Measurements from ENCODE around the gene TMTC2. TPM values are rescaled to one million over a fixed set of nuclear protein-coding genes. Genes with fewer than 3 reads are reported as not detected.

The TMTC2 gene
- total and polyA plus RNA-seq, 3 donors from 2014 or later: 8.1 to 22.4 (median 19.4) TPM

DNA sequence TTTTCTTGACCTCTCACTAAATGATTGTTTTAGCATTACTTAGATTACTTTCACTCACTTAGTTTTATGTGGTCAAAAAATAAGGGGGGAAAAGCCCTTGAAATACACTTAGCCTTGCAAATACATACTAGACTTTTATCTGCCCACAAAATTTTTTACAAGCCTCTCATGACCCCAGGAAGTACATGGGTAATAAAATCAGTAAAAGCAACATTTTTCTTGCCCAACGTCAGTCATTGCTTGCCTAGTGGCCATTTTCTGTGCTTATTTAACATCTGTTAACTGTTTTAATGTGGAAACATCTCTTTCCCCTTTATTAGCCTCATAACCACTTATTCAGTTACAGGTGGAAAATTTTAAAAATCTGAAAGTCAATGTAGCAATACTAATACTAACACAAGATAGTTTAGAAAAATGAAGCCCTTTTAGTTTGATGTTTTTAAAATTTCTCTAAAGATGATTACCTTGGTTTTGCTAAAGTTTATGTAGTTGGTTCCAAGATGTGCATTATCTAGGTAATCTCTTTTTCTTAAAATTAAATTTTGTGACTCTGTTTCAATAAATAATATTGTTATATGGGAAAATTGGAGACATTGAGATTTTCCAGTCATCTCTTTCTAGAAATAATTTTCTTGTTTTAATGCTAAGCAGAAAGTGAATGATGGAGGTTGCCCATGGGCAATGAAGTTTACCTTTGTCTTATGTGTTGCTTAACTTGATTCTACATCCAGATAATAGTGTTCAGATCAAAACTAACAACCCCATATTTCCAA is 175.5 kb downstream of the TMTC2 start:
- 46 to 56% methylated on average over 1 of the region's 1 CpG for WGBS, 2 donors
- no peak for DNase-seq
- intact Hi-C loops (cut with DNase I; ENCODE audit: low total_unique reads): no loop called here
- TF ChIP-seq, protein P1, sequence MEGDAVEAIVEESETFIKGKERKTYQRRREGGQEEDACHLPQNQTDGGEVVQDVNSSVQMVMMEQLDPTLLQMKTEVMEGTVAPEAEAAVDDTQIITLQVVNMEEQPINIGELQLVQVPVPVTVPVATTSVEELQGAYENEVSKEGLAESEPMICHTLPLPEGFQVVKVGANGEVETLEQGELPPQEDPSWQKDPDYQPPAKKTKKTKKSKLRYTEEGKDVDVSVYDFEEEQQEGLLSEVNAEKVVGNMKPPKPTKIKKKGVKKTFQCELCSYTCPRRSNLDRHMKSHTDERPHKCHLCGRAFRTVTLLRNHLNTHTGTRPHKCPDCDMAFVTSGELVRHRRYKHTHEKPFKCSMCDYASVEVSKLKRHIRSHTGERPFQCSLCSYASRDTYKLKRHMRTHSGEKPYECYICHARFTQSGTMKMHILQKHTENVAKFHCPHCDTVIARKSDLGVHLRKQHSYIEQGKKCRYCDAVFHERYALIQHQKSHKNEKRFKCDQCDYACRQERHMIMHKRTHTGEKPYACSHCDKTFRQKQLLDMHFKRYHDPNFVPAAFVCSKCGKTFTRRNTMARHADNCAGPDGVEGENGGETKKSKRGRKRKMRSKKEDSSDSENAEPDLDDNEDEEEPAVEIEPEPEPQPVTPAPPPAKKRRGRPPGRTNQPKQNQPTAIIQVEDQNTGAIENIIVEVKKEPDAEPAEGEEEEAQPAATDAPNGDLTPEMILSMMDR (IDR thresholded peaks at IDR 0.05): no peak
- TF ChIP-seq POLR2A (IDR thresholded peaks at IDR 0.05): no peak
- H3K9me3 ChIP-seq: no peaks in the 10 kb centered on the region
- peaks cover 3% of the 10 kb centered on the region for H3K4me1 ChIP-seq
- H3K27ac ChIP-seq: no peak overlapping the region
- H3K36me3 ChIP-seq (ENCODE audit: low read depth, missing control alignments): no peaks in the 10 kb centered on the region
- H3K27me3 ChIP-seq: no peaks in the 10 kb centered on the region
- no peak overlapping the region for H3K4me3 ChIP-seq

DNA sequence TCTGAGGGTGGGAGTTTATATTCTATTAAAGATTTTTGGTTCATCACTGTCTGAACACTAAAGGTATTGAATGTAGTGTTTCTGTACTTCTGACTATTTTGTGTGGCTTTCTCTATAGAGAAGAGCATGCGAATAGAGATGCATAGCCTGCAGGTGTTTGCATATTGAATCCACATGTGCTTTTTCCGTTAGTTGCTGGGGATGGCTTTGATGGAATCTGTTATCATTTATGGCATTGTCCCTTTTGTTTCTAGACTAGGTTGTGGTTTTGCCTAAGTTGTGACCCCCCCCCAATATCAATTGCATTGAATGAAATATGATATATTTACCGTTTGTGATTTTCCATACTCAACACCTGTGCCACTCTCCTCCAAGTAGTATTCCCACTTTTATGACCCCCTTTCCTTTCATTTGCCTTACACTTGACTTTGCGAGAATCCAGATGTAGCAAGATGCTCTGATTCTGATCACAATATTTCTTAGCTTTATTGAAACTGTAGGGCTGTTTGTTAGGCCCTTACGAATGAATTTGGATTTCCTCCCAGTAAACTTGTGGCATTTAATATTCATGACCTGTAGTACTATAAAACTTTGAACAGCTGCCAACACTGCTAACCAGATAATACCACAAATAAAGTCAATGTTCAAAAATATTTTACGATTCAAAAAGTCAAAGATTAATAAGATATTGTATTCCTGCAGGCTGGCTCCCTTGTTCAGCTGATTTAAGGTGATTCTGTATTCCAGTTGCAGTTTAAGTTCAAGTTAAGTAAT is 176.4 kb downstream of the TMTC2 start:
- Histone ChIP-seq H3K4me3 (no peak overlapping the region), H3K36me3 (ENCODE audit: low read depth, missing control alignments) (no peaks in the 10 kb centered on the region), H3K4me1 (peaks cover 6% of the 10 kb centered on the region), H3K9me3 (no peaks in the 10 kb centered on the region), H3K27me3 (no peaks in the 10 kb centered on the region), H3K27ac (no peak overlapping the region)
- TF ChIP-seq, protein P1 (IDR thresholded peaks at IDR 0.05): no peak
- no peak for TF ChIP-seq POLR2A (IDR thresholded peaks at IDR 0.05)
- no peak for DNase-seq
- intact Hi-C loops (cut with DNase I; ENCODE audit: low total_unique reads): no loop called here
- 81 to 87% methylated on average over 6 of the region's 6 CpGs for WGBS, 2 donors

DNA sequence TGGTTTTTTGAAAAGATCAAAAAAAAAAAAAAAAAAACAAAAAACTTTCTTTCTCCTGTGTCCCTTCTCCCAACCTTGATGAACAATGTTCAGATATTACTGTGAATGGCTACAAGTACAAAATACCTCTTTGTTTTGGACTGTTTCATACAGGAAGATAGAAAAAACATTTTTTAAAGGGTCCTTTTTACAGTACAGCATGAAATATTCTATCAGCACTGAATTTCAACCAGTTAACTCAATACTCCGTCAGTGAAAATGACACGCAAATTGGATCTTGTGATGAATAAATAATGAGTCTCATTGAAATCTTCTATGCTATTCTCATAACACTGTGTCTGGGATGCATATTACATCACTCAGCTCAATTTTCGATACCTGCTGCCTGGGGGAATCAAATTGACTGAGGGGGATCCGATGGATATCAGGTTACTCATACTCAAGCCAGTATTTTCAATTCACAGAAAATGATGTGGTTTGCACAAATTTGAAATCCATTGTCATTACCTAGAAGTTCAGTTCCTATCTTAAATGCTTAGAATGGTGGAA is 179.6 kb downstream of the TMTC2 start:
- intact Hi-C loops (cut with DNase I; ENCODE audit: low total_unique reads): no loop called here
- no peaks in the 10 kb centered on the region for H3K27me3 ChIP-seq
- H3K27ac ChIP-seq: no peak overlapping the region
- peaks cover 7% of the 10 kb centered on the region for H3K4me1 ChIP-seq
- H3K4me3 ChIP-seq: no peak overlapping the region
- 75 to 83% methylated on average over 4 of the region's 4 CpGs for WGBS, 2 donors
- H3K36me3 ChIP-seq (ENCODE audit: low read depth, missing control alignments): no peaks in the 10 kb centered on the region
- no peaks in the 10 kb centered on the region for H3K9me3 ChIP-seq
- DNase-seq: no peak
- TF ChIP-seq POLR2A (IDR thresholded peaks at IDR 0.05): no peak

DNA sequence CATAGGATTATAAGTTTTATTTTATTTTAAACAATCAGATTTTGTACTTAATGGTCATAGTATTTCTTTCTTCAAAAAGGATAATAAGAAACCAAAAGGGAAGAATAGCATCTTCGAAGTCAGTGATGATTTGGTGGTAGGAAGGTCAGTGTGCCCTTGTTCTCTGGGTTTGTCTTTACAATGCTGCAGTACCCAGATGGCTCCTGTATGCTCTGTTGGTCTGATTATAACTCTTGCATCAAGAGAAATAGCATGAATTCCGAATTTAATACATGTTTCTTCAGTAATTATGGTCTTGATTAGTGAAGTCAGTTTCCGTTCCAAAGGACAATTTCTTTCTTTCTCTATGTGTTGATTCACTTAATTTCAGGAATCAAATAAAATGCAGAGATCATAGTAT is 180.2 kb downstream of the TMTC2 start:
- intact Hi-C loops (cut with DNase I; ENCODE audit: low total_unique reads): no loop called here
- TF ChIP-seq, protein P1 (IDR thresholded peaks at IDR 0.05): no peak
- TF ChIP-seq POLR2A (IDR thresholded peaks at IDR 0.05): no peak
- no peaks in the 10 kb centered on the region for H3K9me3 ChIP-seq
- no peaks in the 10 kb centered on the region for H3K27me3 ChIP-seq
- 80 to 88% methylated on average over 3 of the region's 3 CpGs for WGBS, 2 donors
- DNase-seq: no peak
- H3K4me3 ChIP-seq: no peak overlapping the region
- no peak overlapping the region for H3K27ac ChIP-seq
- H3K4me1 ChIP-seq: peaks cover 7% of the 10 kb centered on the region
- H3K36me3 ChIP-seq (ENCODE audit: low read depth, missing control alignments): no peaks in the 10 kb centered on the region

DNA sequence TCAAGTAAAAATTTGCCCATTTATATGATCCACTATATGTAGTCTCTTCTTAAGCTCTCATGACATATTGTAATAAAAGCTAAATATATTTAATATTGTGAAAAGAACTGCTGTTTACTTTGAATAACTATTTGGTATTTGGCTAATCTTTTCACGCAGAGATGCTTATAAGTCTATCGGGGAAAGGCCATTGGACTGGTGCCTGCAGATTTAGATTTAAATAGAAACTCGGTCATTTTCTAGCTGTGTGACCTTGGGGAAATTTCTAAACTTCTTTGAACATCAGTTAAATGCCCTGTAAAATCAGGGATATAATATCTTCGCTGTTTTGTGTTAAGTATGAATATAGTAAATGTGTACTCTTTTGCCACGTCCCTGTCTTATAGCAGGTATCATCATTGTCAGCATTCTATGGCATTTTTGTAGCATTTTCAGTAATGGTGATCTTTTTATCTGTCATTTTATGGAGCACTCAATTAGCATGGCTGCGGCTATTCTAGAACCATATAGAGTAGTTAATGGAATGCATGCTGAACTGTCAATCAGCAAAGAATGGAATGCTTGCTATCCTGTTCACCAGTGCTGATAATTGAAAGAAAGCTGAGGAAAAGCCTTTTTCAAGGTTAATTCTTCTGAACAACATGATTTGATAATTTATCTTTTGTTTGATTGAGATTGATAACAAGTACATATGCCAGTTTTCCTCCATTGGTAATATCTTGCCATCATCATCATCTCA is 181.2 kb downstream of the TMTC2 start:
- Histone ChIP-seq H3K36me3 (ENCODE audit: low read depth, missing control alignments) (no peaks in the 10 kb centered on the region), H3K27ac (no peak overlapping the region), H3K4me1 (peaks cover 7% of the 10 kb centered on the region), H3K9me3 (no peaks in the 10 kb centered on the region), H3K4me3 (no peak overlapping the region), H3K27me3 (no peaks in the 10 kb centered on the region)
- TF ChIP-seq, protein P1 (IDR thresholded peaks at IDR 0.05): no peak
- no peak for TF ChIP-seq POLR2A (IDR thresholded peaks at IDR 0.05)
- WGBS, 2 donors: 58 to 66% methylated on average over 6 of the region's 6 CpGs
- no peak for DNase-seq
- intact Hi-C loops (cut with DNase I; ENCODE audit: low total_unique reads): no loop called here

Data from testis (tissue), 3 donors.